Measurements from ENCODE around the gene TRABD2B. TPM values are rescaled to one million over a fixed set of nuclear protein-coding genes. Genes with fewer than 3 reads are reported as not detected.

TRABD2B gene
- total RNA-seq, 4 donors from 2014 or later = 0.63 to 3.1 (median 1.7) TPM

DNA sequence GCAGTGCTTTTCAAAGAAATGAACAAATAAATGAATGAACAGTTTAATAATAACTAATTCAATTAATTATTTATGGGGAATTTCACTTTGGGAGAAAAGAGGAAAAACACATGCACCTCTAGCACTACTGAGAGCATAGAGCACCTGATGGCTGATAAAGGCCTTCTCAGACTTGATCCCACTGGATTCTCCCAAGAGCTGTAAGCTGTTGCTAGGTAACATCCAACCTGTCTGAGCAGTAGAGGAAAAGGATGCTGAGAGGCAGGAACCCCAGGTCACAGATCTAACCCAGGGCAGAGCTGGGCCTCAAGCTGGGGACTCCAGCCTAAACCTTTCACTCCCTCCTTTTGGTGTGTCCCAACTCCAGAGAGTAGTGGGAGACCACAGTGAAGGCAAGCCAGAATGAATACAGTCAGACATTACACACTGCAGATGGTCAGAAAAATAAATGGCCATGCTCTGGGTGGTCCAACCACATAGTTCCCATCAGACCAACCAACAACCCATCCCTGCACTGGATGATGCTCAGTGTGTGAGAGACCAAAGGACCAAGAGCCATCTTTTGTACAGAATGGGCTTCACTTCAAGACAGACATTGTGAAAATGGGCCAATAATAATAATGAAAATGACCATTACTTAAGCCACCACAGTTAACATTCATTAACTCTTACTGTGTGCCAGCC lies 15.4 kb downstream of the TRABD2B start:
- no peak overlapping the region for H3K4me3 ChIP-seq (ENCODE audit: low read depth, poor library complexity, severe bottlenecking)
- no peak for TF ChIP-seq POLR2A (IDR thresholded peaks at IDR 0.05)
- TF ChIP-seq, protein P1, sequence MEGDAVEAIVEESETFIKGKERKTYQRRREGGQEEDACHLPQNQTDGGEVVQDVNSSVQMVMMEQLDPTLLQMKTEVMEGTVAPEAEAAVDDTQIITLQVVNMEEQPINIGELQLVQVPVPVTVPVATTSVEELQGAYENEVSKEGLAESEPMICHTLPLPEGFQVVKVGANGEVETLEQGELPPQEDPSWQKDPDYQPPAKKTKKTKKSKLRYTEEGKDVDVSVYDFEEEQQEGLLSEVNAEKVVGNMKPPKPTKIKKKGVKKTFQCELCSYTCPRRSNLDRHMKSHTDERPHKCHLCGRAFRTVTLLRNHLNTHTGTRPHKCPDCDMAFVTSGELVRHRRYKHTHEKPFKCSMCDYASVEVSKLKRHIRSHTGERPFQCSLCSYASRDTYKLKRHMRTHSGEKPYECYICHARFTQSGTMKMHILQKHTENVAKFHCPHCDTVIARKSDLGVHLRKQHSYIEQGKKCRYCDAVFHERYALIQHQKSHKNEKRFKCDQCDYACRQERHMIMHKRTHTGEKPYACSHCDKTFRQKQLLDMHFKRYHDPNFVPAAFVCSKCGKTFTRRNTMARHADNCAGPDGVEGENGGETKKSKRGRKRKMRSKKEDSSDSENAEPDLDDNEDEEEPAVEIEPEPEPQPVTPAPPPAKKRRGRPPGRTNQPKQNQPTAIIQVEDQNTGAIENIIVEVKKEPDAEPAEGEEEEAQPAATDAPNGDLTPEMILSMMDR (IDR thresholded peaks at IDR 0.05) = no peak
- intact Hi-C loops (cut with DNase I; ENCODE audit: low total_unique reads) = no loop called here
- DNase-seq (ENCODE audit: low spot score in 2 of 2) = no peak

DNA sequence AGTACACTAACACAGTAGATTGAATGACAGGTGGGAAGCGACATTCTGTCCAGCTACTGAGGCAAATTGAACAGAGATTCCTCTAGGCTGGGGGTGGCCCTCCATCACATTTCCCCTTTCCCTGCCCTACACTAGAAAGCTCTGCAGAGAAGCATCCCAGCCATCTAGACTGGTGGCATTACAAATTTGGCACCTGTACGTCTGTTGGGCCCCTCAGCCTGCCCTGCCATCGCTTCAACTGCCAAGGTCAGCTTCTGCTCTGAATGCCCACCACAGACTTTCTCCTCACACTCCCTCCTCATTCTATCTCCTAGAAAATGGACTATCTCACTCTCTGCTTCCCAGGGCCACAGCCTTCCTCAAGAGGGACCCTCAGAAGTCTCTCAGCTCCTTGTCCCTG lies 16.7 kb downstream of the TRABD2B start:
- no peak for TF ChIP-seq POLR2A (IDR thresholded peaks at IDR 0.05)
- TF ChIP-seq, protein P1 (IDR thresholded peaks at IDR 0.05) = no peak
- WGBS, 2 donors = 96 to 97% methylated on average over 3 of the region's 3 CpGs
- no peak overlapping the region for H3K4me3 ChIP-seq (ENCODE audit: low read depth, poor library complexity, severe bottlenecking)
- intact Hi-C loops (cut with DNase I; ENCODE audit: low total_unique reads) = no loop called here
- no peak for DNase-seq (ENCODE audit: low spot score in 2 of 2)

DNA sequence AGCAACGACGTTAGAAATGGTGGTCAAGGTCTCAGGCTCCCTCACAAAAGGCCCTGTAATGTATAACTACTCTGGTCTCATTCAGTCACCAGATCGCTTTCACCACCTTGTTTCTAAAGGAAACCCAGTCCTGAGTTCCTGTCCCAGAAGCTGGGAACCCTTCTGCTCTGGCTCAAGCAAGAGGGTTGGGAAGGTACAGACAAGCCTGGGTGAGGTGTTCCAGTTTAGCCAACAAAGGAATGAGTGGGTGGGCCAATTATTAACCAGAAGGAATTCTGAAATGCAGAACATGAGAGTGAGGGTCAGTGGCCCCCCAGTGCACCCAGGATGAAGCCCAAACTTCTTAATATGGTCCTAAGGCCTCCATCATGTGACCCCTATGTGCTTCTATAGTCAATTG lies 17.5 kb downstream of the TRABD2B start:
- intact Hi-C loops (cut with DNase I; ENCODE audit: low total_unique reads) = no loop called here
- no peak for DNase-seq (ENCODE audit: low spot score in 2 of 2)
- no peak overlapping the region for H3K4me3 ChIP-seq (ENCODE audit: low read depth, poor library complexity, severe bottlenecking)
- TF ChIP-seq POLR2A (IDR thresholded peaks at IDR 0.05) = no peak
- TF ChIP-seq, protein P1 (IDR thresholded peaks at IDR 0.05) = no peak
- WGBS, 2 donors = 66 to 87% methylated on average over 3 of the region's 3 CpGs

DNA sequence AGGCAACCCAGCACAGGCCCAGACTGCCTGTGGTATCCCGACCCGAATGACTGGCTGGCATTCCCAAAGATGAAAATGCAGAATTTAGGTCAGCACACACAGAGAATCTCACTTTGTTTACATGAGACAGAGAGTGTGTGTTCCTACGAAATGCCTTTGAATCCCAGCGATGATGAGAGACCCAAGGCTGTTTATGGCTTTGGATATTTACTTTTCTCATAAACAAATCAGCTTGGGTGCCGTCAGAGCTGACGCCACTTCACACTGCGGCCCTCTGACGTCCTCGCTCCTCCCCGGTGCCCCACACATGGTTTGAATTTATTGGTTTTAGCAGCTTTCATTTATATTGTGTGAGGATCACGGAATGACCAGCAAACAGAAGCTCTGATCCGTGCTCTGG lies 18.7 kb downstream of the TRABD2B start:
- intact Hi-C loops (cut with DNase I; ENCODE audit: low total_unique reads) = no loop called here
- WGBS, 2 donors = 70 to 79% methylated on average over 12 of the region's 12 CpGs
- TF ChIP-seq, protein P1 (IDR thresholded peaks at IDR 0.05) = no peak
- no peak for TF ChIP-seq POLR2A (IDR thresholded peaks at IDR 0.05)
- no peak overlapping the region for H3K4me3 ChIP-seq (ENCODE audit: low read depth, poor library complexity, severe bottlenecking)
- DNase-seq (ENCODE audit: low spot score in 2 of 2) = no peak

DNA sequence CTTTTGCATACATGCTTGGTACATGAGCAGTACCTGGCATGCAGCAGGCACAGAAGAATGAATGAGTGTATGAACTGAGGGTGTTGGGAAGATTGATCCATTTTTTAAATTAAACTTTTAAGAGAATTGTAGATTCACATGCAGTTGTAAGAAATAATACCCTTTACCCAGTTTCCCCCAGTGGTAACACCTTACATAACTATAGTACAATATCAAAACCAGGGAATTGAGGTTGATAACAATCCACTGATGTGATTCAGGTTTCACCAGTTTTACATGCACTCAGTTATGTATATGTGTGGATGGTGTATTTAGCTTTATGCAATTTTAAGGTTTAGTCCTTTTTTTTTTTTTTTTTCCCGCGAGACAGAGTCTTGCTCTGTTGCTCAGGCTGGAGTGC lies 20.5 kb downstream of the TRABD2B start:
- 98 to 100% methylated on average over 2 of the region's 2 CpGs for WGBS, 2 donors
- no peak overlapping the region for H3K4me3 ChIP-seq (ENCODE audit: low read depth, poor library complexity, severe bottlenecking)
- TF ChIP-seq, protein P1 (IDR thresholded peaks at IDR 0.05) = no peak
- no peak for TF ChIP-seq POLR2A (IDR thresholded peaks at IDR 0.05)
- no peak for DNase-seq (ENCODE audit: low spot score in 2 of 2)
- intact Hi-C loops (cut with DNase I; ENCODE audit: low total_unique reads) = no loop called here

DNA sequence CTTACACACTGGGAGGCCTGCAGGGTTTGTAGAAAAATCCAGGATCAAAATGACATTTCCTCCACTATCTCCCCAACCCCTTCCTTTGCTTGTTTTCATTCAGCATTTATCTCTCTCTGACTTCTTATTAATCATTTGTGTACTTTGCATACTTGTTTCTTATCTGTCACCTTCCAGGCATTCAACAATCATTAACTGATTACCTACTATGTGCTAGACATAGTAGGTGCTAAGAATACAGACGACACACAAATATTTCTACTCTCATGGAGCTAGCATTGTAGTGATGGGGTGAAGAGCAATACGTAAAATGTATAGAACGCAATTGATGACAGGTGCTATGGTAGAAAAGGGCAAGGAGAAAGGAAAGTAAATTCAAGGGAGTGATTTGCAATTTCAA lies 20.9 kb downstream of the TRABD2B start:
- intact Hi-C loops (cut with DNase I; ENCODE audit: low total_unique reads) = no loop called here
- DNase-seq (ENCODE audit: low spot score in 2 of 2) = no peak
- WGBS, 2 donors = 66 to 95% methylated on average over 3 of the region's 3 CpGs
- no peak overlapping the region for H3K4me3 ChIP-seq (ENCODE audit: low read depth, poor library complexity, severe bottlenecking)
- TF ChIP-seq POLR2A (IDR thresholded peaks at IDR 0.05) = no peak
- TF ChIP-seq, protein P1 (IDR thresholded peaks at IDR 0.05) = no peak

Measured in lower leg skin (tissue), 4 donors.